ENCODE results near the gene KCNQ1OT1.

- no peak for TF ChIP-seq REST (IDR thresholded peaks at IDR 0.05)
- TF ChIP-seq CTCF (IDR thresholded peaks at IDR 0.05; ENCODE audit: low read depth, low read length, missing input control) = no peak
- no peak for TF ChIP-seq RAD21 (IDR thresholded peaks at IDR 0.05)
- TF ChIP-seq TAF1 (conservative IDR thresholded peaks at IDR 0.05) = no peak
- TF ChIP-seq, protein P1, sequence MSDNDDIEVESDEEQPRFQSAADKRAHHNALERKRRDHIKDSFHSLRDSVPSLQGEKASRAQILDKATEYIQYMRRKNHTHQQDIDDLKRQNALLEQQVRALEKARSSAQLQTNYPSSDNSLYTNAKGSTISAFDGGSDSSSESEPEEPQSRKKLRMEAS (IDR thresholded peaks at IDR 0.05) = no peak
- TF ChIP-seq YY1 (IDR thresholded peaks at IDR 0.05) = no peak
- TF ChIP-seq EGR1 (IDR thresholded peaks at IDR 0.05; ENCODE audit: low read depth in 2 of 2) = no peak
- TF ChIP-seq GABPA (IDR thresholded peaks at IDR 0.05 in 1 of 2, conservative IDR thresholded peaks at IDR 0.05 in 1 of 2) = no peak
- no peak for TF ChIP-seq SP1 (IDR thresholded peaks at IDR 0.05)
These were observed 69.1 kb downstream of the KCNQ1OT1 start for GRCh38 chr11:2630679-2631078.
